WTC11 (cell line): ENCODE data around the gene RASGRP3. TPM values are rescaled to one million over a fixed set of nuclear protein-coding genes. Genes with fewer than 3 reads are reported as not detected.

ENCODE experiments used
- ATAC-seq: fragments of 200-7000 bp; cut with Tn5 transposase; 2 replicates; pipeline ENCODE4 v1.10.0; 2021; ENCODE audit warnings: mild to moderate bottlenecking, moderate library complexity
- CTCF ChIA-PET: fragments of 300-600 bp; sonication (Branson Sonifier 250); formaldehyde crosslinking; loops from one replicate; lab custom pipeline; 2021; ENCODE audit warnings: antibody characterized with exemption; lab: Charles Lee
- POLR2A ChIA-PET: fragments of 350-600 bp; sonication (Branson Sonifier 250); formaldehyde crosslinking; loops from one replicate; lab custom pipeline; 2021; ENCODE audit warnings: antibody characterized with exemption; lab: Charles Lee
- DNase-seq: peaks from one replicate; pipeline ENCODE4 v3.0.0; 2021; ENCODE audit warnings: low spot score
- H3K27ac Mint-ChIP-seq: 2 replicates; pipeline ENCODE4 v1.8.0; 2021; ENCODE audit warnings: mixed read lengths
- H3K27me3 Mint-ChIP-seq: 2 replicates; pipeline ENCODE4 v1.8.0; 2021; ENCODE audit warnings: low read depth, mild to moderate bottlenecking, moderate library complexity, mixed read lengths
- H3K36me3 Mint-ChIP-seq: 2 replicates; pipeline ENCODE4 v1.8.0; 2021; ENCODE audit warnings: mixed read lengths
- H3K4me1 Mint-ChIP-seq: 2 replicates; pipeline ENCODE4 v1.8.0; 2022; ENCODE audit warnings: mixed read lengths
- H3K4me3 Mint-ChIP-seq: 2 replicates; pipeline ENCODE4 v1.8.0; 2021; ENCODE audit warnings: mild to moderate bottlenecking, moderate library complexity, mixed read lengths
- H3K9me3 Mint-ChIP-seq: 2 replicates; pipeline ENCODE4 v1.8.0; 2021; ENCODE audit warnings: mixed read lengths
- ATF1 ChIP-seq: sonication (generic); formaldehyde crosslinking; IDR thresholded peaks from 2 replicates; pipeline ENCODE4 v1.8.1; 2023; ENCODE audit warnings: mild to moderate bottlenecking, moderate library complexity, missing genetic modification reagents
- CREB1 ChIP-seq: sonication (generic); formaldehyde crosslinking; IDR thresholded peaks from 2 replicates; pipeline ENCODE4 v1.8.0; 2023; ENCODE audit warnings: mild to moderate bottlenecking, missing genetic modification reagents
- E2F1 ChIP-seq: sonication (generic); formaldehyde crosslinking; IDR thresholded peaks from 2 replicates; pipeline ENCODE4 v1.8.0; 2022; ENCODE audit warnings: mild to moderate bottlenecking, missing genetic modification reagents
- E2F5 ChIP-seq: sonication (generic); formaldehyde crosslinking; IDR thresholded peaks from 2 replicates; pipeline ENCODE4 v1.8.1; 2022; ENCODE audit warnings: mild to moderate bottlenecking, moderate library complexity, missing genetic modification reagents
- ELF4 ChIP-seq: sonication (generic); formaldehyde crosslinking; IDR thresholded peaks from 2 replicates; pipeline ENCODE4 v1.8.1; 2022; ENCODE audit warnings: low read depth, mild to moderate bottlenecking, moderate library complexity, missing genetic modification reagents
- FOXP1 ChIP-seq: sonication (generic); formaldehyde crosslinking; IDR thresholded peaks from 2 replicates; pipeline ENCODE4 v1.8.0; 2022; ENCODE audit warnings: missing genetic modification reagents, mild to moderate bottlenecking, moderate library complexity, borderline replicate concordance
- IRF2 ChIP-seq: sonication (generic); formaldehyde crosslinking; IDR thresholded peaks from 2 replicates; pipeline ENCODE4 v1.8.0; 2022; ENCODE audit warnings: low read depth, missing genetic modification reagents, borderline replicate concordance
- NFE2L1 ChIP-seq: sonication (generic); formaldehyde crosslinking; IDR thresholded peaks from 2 replicates; pipeline ENCODE4 v1.8.1; 2023; ENCODE audit warnings: missing genetic modification reagents
- NFYB ChIP-seq: sonication (generic); formaldehyde crosslinking; conservative IDR thresholded peaks from 2 replicates; pipeline ENCODE4 v1.8.0; 2022; ENCODE audit warnings: low read depth, missing genetic modification reagents
- NR1H2 ChIP-seq: sonication (generic); formaldehyde crosslinking; IDR thresholded peaks from 2 replicates; pipeline ENCODE4 v1.9.0; 2021; ENCODE audit warnings: mild to moderate bottlenecking, moderate library complexity, missing genetic modification reagents
- NR2C2 ChIP-seq: sonication (generic); formaldehyde crosslinking; IDR thresholded peaks from 2 replicates; pipeline ENCODE4 v1.8.0; 2022; ENCODE audit warnings: mild to moderate bottlenecking, missing genetic modification reagents
- PRRX2 ChIP-seq: fragments of 250-450 bp; sonication (Bioruptor Pico); IDR thresholded peaks from 2 replicates; pipeline ENCODE4 v1.8.0; 2021; ENCODE audit warnings: mild to moderate bottlenecking
- RELA ChIP-seq: sonication (generic); formaldehyde crosslinking; IDR thresholded peaks from 2 replicates; pipeline ENCODE4 v1.8.1; 2022; ENCODE audit warnings: missing genetic modification reagents, mild to moderate bottlenecking, borderline replicate concordance
- SMAD4 ChIP-seq: sonication (generic); formaldehyde crosslinking; IDR thresholded peaks from 2 replicates; pipeline ENCODE4 v1.8.0; 2022; ENCODE audit warnings: mild to moderate bottlenecking, missing genetic modification reagents
- SP1 ChIP-seq: sonication (generic); formaldehyde crosslinking; conservative IDR thresholded peaks from 2 replicates; pipeline ENCODE4 v1.8.1; 2022; ENCODE audit warnings: missing genetic modification reagents
- TP53 ChIP-seq: sonication (generic); formaldehyde crosslinking; IDR thresholded peaks from 2 replicates; pipeline ENCODE4 v1.8.1; 2023; ENCODE audit warnings: mild to moderate bottlenecking, missing genetic modification reagents
- ZNF232 ChIP-seq: sonication (generic); formaldehyde crosslinking; IDR thresholded peaks from 2 replicates; pipeline ENCODE4 v1.8.0; 2022; ENCODE audit warnings: mild to moderate bottlenecking, missing genetic modification reagents
- ZNF317 ChIP-seq: sonication (generic); formaldehyde crosslinking; IDR thresholded peaks from 2 replicates; pipeline ENCODE4 v1.8.1; 2023; ENCODE audit warnings: low read depth, mild to moderate bottlenecking, moderate library complexity, missing genetic modification reagents, borderline replicate concordance
- ZNF396 ChIP-seq: fragments of 250-450 bp; sonication (Bioruptor Pico); IDR thresholded peaks from 2 replicates; pipeline ENCODE4 v1.8.0; 2021; ENCODE audit warnings: mild to moderate bottlenecking, moderate library complexity, borderline replicate concordance
- ZSCAN18 ChIP-seq: fragments of 250-450 bp; sonication (Bioruptor Pico); IDR thresholded peaks from 2 replicates; pipeline ENCODE4 v2.1.2; 2022; ENCODE audit warnings: mild to moderate bottlenecking, moderate library complexity
- total RNA-seq: library from RNA; stranded (reverse); gene quantifications from 3 replicates; pipeline ENCODE4 v1.2.3, GENCODE V29; 2021
- TF ChIP-seq, protein P1 (sequence below): fragments of 250-450 bp; sonication (Bioruptor Pico); IDR thresholded peaks from 2 replicates; pipeline ENCODE4 v1.9.0; 2021; ENCODE audit warnings: mild to moderate bottlenecking
- TF ChIP-seq, protein P2 (sequence below): sonication (generic); formaldehyde crosslinking; IDR thresholded peaks from 2 replicates; pipeline ENCODE4 v1.8.0; 2023; ENCODE audit warnings: missing genetic modification reagents
- TF ChIP-seq, protein P3 (sequence below): sonication (generic); formaldehyde crosslinking; IDR thresholded peaks from 2 replicates; pipeline ENCODE4 v1.8.1; 2022; ENCODE audit warnings: mild to moderate bottlenecking, missing genetic modification reagents, moderate library complexity, borderline replicate concordance
- TF ChIP-seq, protein P4 (sequence below): sonication (generic); formaldehyde crosslinking; IDR thresholded peaks from 2 replicates; pipeline ENCODE4 v1.8.1; 2023; ENCODE audit warnings: mild to moderate bottlenecking, moderate library complexity, missing genetic modification reagents
- TF ChIP-seq, protein P5 (sequence below): sonication (generic); formaldehyde crosslinking; IDR thresholded peaks from 2 replicates; pipeline ENCODE4 v1.8.0; 2022; ENCODE audit warnings: mild to moderate bottlenecking, missing genetic modification reagents

Gene RASGRP3
- total RNA-seq, 1 experiment from 2014 or later = 0.11 TPM

DNA sequence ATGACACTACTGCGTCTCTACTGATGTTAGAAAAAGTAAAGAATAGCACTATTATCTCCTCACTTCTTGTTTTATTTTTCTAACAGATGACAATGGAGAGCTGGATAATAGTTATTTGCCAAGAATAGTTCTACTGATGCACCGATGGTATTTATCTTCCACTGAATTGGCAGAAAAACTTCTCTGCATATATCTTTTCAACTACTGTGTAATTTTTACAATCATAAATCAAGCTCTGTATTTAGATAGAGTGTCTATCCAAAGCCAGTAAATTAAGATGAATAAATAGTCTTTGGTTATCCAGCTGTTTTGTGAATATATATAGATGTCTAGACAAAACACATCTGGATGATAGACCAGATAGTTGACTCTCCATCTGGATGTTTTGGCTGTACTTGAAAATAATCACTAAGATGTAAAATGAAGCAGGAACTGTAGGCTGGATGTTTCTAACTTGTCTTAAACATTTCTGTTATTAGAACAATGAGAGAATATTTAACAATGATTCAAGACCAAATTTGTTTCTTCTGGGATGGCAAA lies 40.1 kb downstream of the RASGRP3 start:
- DNase-seq (no peak), ATAC-seq (no peak)
- no peak overlapping the region for H3K27ac Mint-ChIP-seq
- peaks cover 11% of the 10 kb centered on the region for H3K4me1 Mint-ChIP-seq
- ChIA-PET POLR2A (no interaction called here), CTCF (no interaction called here)
- no peaks in the 10 kb centered on the region for H3K36me3 Mint-ChIP-seq
- H3K27me3 Mint-ChIP-seq = no peaks in the 10 kb centered on the region
- TF ChIP-seq NFE2L1 (CRISPR knock-in tag) (no peak), NR2C2 (CRISPR knock-in tag) (no peak), SMAD4 (CRISPR knock-in tag) (no peak), FOXP1 (CRISPR knock-in tag) (no peak), NR1H2 (CRISPR knock-in tag) (no peak), E2F5 (CRISPR knock-in tag) (no peak), ZNF317 (CRISPR knock-in tag) (no peak), RELA (CRISPR knock-in tag) (no peak), TP53 (no peak), SP1 (CRISPR knock-in tag) (no peak), ZNF396 (CRISPR knock-in tag) (no peak), CREB1 (CRISPR knock-in tag) (no peak), IRF2 (no peak), PRRX2 (CRISPR knock-in tag) (no peak)
- TF ChIP-seq, protein P1, sequence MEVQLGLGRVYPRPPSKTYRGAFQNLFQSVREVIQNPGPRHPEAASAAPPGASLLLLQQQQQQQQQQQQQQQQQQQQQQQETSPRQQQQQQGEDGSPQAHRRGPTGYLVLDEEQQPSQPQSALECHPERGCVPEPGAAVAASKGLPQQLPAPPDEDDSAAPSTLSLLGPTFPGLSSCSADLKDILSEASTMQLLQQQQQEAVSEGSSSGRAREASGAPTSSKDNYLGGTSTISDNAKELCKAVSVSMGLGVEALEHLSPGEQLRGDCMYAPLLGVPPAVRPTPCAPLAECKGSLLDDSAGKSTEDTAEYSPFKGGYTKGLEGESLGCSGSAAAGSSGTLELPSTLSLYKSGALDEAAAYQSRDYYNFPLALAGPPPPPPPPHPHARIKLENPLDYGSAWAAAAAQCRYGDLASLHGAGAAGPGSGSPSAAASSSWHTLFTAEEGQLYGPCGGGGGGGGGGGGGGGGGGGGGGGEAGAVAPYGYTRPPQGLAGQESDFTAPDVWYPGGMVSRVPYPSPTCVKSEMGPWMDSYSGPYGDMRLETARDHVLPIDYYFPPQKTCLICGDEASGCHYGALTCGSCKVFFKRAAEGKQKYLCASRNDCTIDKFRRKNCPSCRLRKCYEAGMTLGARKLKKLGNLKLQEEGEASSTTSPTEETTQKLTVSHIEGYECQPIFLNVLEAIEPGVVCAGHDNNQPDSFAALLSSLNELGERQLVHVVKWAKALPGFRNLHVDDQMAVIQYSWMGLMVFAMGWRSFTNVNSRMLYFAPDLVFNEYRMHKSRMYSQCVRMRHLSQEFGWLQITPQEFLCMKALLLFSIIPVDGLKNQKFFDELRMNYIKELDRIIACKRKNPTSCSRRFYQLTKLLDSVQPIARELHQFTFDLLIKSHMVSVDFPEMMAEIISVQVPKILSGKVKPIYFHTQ (CRISPR knock-in tag) = no peak
- TF ChIP-seq, protein P2, sequence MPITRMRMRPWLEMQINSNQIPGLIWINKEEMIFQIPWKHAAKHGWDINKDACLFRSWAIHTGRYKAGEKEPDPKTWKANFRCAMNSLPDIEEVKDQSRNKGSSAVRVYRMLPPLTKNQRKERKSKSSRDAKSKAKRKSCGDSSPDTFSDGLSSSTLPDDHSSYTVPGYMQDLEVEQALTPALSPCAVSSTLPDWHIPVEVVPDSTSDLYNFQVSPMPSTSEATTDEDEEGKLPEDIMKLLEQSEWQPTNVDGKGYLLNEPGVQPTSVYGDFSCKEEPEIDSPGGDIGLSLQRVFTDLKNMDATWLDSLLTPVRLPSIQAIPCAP (CRISPR knock-in tag) = no peak
- TF ChIP-seq, protein P3, sequence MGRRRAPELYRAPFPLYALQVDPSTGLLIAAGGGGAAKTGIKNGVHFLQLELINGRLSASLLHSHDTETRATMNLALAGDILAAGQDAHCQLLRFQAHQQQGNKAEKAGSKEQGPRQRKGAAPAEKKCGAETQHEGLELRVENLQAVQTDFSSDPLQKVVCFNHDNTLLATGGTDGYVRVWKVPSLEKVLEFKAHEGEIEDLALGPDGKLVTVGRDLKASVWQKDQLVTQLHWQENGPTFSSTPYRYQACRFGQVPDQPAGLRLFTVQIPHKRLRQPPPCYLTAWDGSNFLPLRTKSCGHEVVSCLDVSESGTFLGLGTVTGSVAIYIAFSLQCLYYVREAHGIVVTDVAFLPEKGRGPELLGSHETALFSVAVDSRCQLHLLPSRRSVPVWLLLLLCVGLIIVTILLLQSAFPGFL (CRISPR knock-in tag) = no peak
- TF ChIP-seq, protein P4, sequence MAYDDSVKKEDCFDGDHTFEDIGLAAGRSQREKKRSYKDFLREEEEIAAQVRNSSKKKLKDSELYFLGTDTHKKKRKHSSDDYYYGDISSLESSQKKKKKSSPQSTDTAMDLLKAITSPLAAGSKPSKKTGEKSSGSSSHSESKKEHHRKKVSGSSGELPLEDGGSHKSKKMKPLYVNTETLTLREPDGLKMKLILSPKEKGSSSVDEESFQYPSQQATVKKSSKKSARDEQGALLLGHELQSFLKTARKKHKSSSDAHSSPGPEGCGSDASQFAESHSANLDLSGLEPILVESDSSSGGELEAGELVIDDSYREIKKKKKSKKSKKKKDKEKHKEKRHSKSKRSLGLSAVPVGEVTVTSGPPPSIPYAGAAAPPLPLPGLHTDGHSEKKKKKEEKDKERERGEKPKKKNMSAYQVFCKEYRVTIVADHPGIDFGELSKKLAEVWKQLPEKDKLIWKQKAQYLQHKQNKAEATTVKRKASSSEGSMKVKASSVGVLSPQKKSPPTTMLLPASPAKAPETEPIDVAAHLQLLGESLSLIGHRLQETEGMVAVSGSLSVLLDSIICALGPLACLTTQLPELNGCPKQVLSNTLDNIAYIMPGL = no peak
- no peak overlapping the region for H3K4me3 Mint-ChIP-seq
- no peaks in the 10 kb centered on the region for H3K9me3 Mint-ChIP-seq

DNA sequence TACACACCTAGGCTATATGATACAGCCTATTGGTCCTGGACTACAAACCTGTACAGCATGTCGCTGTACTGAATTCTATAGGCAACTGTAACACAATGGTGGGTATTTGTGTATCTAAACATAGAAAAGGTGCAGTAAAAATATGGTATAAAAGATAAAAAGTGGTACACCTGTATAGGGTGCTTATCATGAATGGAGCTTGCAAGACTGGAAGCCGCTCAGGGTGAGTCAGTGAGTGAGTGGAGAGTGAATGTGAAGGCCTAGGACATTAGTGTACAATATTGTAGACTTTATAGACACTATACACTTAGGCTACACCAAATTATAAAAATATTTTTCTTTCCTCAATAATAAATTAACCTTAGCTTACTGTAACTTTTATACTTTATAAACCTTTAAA lies 41.8 kb downstream of the RASGRP3 start:
- H3K9me3 Mint-ChIP-seq = no peaks in the 10 kb centered on the region
- H3K27me3 Mint-ChIP-seq = no peaks in the 10 kb centered on the region
- ATAC-seq = no peak
- H3K27ac Mint-ChIP-seq = no peak overlapping the region
- no peak overlapping the region for H3K4me3 Mint-ChIP-seq
- H3K4me1 Mint-ChIP-seq = peaks cover 5% of the 10 kb centered on the region
- ChIA-PET CTCF (no interaction called here), POLR2A (no interaction called here)
- DNase-seq = no peak
- H3K36me3 Mint-ChIP-seq = no peaks in the 10 kb centered on the region
- TF ChIP-seq ZSCAN18 (CRISPR knock-in tag) = no peak
- no peak for TF ChIP-seq NFYB (CRISPR knock-in tag)
- TF ChIP-seq SMAD4 (CRISPR knock-in tag) = no peak
- no peak for TF ChIP-seq E2F1
- no peak for TF ChIP-seq ZNF232 (CRISPR knock-in tag)
- no peak for TF ChIP-seq ATF1 (CRISPR knock-in tag)
- TF ChIP-seq, protein P5, sequence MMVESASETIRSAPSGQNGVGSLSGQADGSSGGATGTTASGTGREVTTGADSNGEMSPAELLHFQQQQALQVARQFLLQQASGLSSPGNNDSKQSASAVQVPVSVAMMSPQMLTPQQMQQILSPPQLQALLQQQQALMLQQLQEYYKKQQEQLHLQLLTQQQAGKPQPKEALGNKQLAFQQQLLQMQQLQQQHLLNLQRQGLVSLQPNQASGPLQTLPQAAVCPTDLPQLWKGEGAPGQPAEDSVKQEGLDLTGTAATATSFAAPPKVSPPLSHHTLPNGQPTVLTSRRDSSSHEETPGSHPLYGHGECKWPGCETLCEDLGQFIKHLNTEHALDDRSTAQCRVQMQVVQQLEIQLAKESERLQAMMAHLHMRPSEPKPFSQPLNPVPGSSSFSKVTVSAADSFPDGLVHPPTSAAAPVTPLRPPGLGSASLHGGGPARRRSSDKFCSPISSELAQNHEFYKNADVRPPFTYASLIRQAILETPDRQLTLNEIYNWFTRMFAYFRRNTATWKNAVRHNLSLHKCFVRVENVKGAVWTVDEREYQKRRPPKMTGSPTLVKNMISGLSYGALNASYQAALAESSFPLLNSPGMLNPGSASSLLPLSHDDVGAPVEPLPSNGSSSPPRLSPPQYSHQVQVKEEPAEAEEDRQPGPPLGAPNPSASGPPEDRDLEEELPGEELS (CRISPR knock-in tag) = no peak
- no peak for TF ChIP-seq ELF4 (CRISPR knock-in tag)
